Left lung (tissue), 10 donors: ENCODE measurements around the gene TMEM164. TPM values are rescaled to one million over a fixed set of nuclear protein-coding genes. Genes with fewer than 3 reads are reported as not detected.

Experiments used
- ATAC-seq: fragments of 200-7000 bp; cut with Tn5 transposase; one replicate; pipeline ENCODE4 v1.9.1; 2020; ENCODE audit warnings: moderate library complexity
- DNase-seq, 4 donors: peaks; one replicate each; pipeline ENCODE4 v3.0.0-alpha.2; 2013 to 2020
- H3K27ac ChIP-seq, 2 donors: fragments of 200-600 bp; sonication (generic) in 1 of 2; one replicate each; pipeline versions ENCODE4 v1.5.0 to v1.8.0; 2020 to 2021
- H3K27me3 ChIP-seq, 2 donors: fragments of 200-600 bp; sonication (generic) in 1 of 2; one replicate each; pipeline versions ENCODE4 v1.5.0 to v1.8.0; 2020 to 2021
- H3K36me3 ChIP-seq, 2 donors: fragments of 200-600 bp; sonication (generic) in 1 of 2; one replicate each; pipeline versions ENCODE4 v1.5.0 to v1.8.0; 2020 to 2021
- H3K4me1 ChIP-seq, 2 donors: fragments of 200-600 bp; one replicate each; pipeline ENCODE4 v1.8.0; 2021
- H3K4me3 ChIP-seq, 2 donors: fragments of 200-600 bp; sonication (generic) in 1 of 2; one replicate each; pipeline versions ENCODE4 v1.5.0 to v1.8.0; 2020 to 2021; ENCODE audit warnings: mild to moderate bottlenecking in 1 of 2
- H3K9me3 ChIP-seq, 2 donors: fragments of 200-600 bp; sonication (generic) in 1 of 2; one replicate each; pipeline versions ENCODE4 v1.5.0 to v1.8.0; 2020 to 2021
- intact Hi-C, 2 donors: fragments of 100-400 bp; cut with DNase I; formaldehyde crosslinking; loops; one replicate each; pipeline versions ENCODE4 v1.11.2 to v1.14.2; 2022
- polyA plus RNA-seq, 6 donors: library from polyadenylated mRNA; unstranded; fragments of 120-200 nt; gene quantifications; one replicate each; pipeline ENCODE4 v1.2.1, GENCODE V29; 2013; ENCODE audit not compliant: insufficient read length in 6 of 6
- total RNA-seq, 2 donors: library from RNA; stranded (reverse); fragmentation: NEBNext Ultra II Directional; extraction: Animal tissue kit (Norgen Biotek cat#: 25700); gene quantifications; one replicate each; pipeline ENCODE4 v1.2.1, GENCODE V29; 2021
- TF ChIP-seq, protein P1 (sequence below), 2 donors: fragments of 200-600 bp; sonication (generic) in 1 of 2; IDR thresholded peaks; one replicate each; pipeline versions ENCODE4 v1.5.0 to v1.8.0; 2021; ENCODE audit warnings: antibody characterized with exemption in 2 of 2
- donor health status: DM: no; HTN: yes; CAD: no.
- donor health status: DM: no; HTN: no; CAD: no.

Gene TMEM164
- total and polyA plus RNA-seq, 8 donors, result 39.2 to 111 (median 47.0) TPM

DNA sequence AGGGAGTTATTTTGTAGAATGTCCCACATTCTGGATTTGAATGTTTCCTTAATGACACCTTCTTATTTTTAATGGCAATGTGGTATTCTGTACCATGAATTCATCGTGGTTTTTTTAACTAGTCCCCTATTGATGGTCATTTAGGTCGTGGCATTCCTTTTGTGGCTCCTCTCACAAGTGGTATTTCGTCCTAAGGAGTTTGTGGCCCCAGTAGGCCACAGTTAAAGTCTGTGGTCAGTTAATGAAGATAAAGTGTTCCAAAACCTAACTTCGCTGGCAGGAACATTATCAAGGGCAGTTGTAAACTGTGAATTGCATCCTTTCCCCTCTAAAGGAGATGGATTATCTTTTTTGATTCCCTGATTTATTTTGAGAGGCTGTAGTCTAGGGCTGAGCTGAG is 133.2 kb downstream of the TMEM164 start:
- intact Hi-C loops, result no loop called here
- Histone ChIP-seq H3K4me1 (no peaks in the 10 kb centered on the region), H3K4me3 (no peak overlapping the region), H3K9me3 (no peaks in the 10 kb centered on the region), H3K27me3 (peaks cover 0 to 5% of the 10 kb centered on the region in 2 donors), H3K27ac (no peak overlapping the region), H3K36me3 (no peaks in the 10 kb centered on the region)
- ATAC-seq (no peak), DNase-seq (no peak)
- TF ChIP-seq, protein P1, sequence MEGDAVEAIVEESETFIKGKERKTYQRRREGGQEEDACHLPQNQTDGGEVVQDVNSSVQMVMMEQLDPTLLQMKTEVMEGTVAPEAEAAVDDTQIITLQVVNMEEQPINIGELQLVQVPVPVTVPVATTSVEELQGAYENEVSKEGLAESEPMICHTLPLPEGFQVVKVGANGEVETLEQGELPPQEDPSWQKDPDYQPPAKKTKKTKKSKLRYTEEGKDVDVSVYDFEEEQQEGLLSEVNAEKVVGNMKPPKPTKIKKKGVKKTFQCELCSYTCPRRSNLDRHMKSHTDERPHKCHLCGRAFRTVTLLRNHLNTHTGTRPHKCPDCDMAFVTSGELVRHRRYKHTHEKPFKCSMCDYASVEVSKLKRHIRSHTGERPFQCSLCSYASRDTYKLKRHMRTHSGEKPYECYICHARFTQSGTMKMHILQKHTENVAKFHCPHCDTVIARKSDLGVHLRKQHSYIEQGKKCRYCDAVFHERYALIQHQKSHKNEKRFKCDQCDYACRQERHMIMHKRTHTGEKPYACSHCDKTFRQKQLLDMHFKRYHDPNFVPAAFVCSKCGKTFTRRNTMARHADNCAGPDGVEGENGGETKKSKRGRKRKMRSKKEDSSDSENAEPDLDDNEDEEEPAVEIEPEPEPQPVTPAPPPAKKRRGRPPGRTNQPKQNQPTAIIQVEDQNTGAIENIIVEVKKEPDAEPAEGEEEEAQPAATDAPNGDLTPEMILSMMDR (IDR thresholded peaks at IDR 0.05), result no peak

DNA sequence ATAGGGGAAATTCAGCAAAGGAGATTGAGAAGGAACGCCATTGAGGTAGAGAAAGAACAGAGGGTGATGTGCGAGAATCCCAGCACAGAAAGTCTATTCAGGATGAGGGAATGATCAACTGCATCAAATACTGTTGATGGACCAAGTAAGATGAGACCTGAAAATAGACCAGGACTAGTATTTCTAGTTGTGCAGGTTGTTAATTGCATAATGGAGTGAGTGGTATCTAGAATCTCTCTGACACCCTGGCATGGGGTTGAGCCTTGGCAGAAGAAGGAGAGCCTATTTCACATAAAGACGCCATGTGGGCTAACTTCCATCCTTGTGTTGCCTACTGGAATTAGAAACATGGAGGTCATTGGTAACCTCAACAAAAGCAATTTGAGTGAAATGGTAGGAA is 135.6 kb downstream of the TMEM164 start:
- H3K36me3 ChIP-seq, result no peaks in the 10 kb centered on the region
- no peak for DNase-seq
- TF ChIP-seq, protein P1 (IDR thresholded peaks at IDR 0.05), result no peak
- H3K27ac ChIP-seq, result no peak overlapping the region
- intact Hi-C loops, result no loop called here
- no peak overlapping the region for H3K4me3 ChIP-seq
- no peak for ATAC-seq
- H3K4me1 ChIP-seq, result no peaks in the 10 kb centered on the region
- peaks cover 0 to 5% of the 10 kb centered on the region in 2 donors for H3K27me3 ChIP-seq
- no peaks in the 10 kb centered on the region for H3K9me3 ChIP-seq

DNA sequence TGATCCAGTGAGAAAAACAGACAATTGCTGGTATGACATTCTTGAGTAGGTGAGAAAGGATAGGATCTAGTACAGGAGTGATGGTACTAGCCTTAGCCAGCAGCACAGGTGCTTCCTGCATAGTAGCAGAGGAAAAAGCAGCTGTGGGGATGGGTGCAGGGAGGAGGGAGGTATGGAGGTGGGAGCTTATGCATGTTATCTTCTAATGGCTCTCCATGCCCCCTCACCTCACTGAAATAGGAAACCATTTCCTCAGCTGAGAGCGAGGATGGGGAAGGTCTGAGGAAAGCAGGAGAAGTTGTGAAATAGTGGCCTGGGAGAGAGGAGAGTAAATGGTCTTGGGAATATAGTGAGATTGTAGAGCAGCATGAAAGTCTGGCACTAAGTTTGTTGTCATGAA is 136.3 kb downstream of the TMEM164 start:
- Histone ChIP-seq H3K27ac (no peak overlapping the region), H3K36me3 (no peaks in the 10 kb centered on the region), H3K27me3 (peaks cover 0 to 5% of the 10 kb centered on the region in 2 donors), H3K4me3 (no peak overlapping the region), H3K4me1 (no peaks in the 10 kb centered on the region), H3K9me3 (no peaks in the 10 kb centered on the region)
- DNase-seq (no peak), ATAC-seq (no peak)
- TF ChIP-seq, protein P1 (IDR thresholded peaks at IDR 0.05), result no peak
- intact Hi-C loops, result no loop called here

DNA sequence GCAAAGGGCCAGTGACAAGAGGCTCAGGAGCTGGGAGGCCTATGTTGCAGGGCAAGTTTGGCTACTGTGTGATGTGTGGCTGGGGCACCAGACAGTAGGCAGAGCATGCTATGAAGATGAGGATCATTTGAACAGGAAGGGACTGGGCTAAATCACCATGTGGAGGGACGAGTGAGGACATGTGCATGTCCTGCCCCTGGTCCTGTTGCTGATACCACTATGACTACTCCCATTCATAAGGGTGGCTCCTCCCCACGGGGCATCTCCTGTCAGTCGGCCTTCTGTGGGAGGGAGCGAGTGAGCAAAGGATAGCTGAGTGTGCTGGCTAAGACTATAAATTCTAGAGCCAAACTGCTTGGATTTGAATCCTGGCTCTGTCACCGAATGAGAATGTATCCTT is 139.2 kb downstream of the TMEM164 start:
- Histone ChIP-seq H3K9me3 (no peaks in the 10 kb centered on the region), H3K27ac (no peak overlapping the region), H3K36me3 (no peaks in the 10 kb centered on the region), H3K27me3 (peaks cover 0 to 5% of the 10 kb centered on the region in 2 donors), H3K4me1 (peaks cover 0 to 19% of the 10 kb centered on the region in 2 donors), H3K4me3 (no peak overlapping the region)
- ATAC-seq, result no peak
- TF ChIP-seq, protein P1 (IDR thresholded peaks at IDR 0.05), result no peak
- intact Hi-C loops, result loop anchor here in 1 of 2 donors (10.0 kb wide), 1 partner anchor 227 kb away; no protein-coding TSS in a partner anchor
- DNase-seq, result no peak

DNA sequence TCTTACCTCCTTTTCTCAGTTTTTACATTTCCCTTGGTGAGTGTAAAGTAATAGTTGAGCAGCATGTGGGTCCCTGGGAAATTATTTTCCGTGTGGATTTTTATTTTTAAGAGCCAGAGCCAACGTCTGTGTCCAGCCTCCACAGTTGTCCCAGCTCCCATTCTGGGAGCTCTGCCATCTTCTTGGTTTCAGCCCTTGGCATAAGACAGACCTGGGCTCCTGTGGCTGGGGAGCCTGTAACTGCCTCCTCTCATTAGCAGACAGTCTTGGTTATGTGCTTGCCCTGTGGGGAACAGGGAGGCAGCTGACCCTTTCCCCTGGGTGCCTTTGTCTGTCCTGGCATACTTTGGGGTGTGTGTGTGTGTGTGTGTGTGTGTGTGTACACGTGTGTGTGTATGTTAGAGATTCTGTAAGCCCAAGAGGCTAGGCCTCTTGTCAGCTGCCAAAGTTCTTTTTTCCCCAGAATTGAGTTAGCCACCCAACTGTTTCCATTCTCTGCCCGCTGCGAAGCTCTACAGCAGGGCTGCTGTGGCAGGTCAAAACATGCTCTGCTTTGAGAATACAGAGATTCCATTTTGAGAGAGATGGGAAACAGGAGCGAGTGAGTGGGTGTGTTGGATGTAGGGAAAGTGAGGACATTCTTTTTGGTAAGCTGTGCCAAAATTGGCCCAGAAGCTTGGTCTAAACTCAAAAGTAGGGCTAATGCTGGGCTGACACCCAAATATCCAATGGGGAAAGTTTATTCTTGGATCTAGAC is 140.7 kb downstream of the TMEM164 start:
- no peak for ATAC-seq
- TF ChIP-seq, protein P1 (IDR thresholded peaks at IDR 0.05), result no peak
- H3K27ac ChIP-seq, result no peak overlapping the region

More for the DNA sequence above, 140.7 kb downstream of the TMEM164 start:
- no peaks in the 10 kb centered on the region for H3K36me3 ChIP-seq
- no peaks in the 10 kb centered on the region for H3K27me3 ChIP-seq
- H3K4me1 ChIP-seq, result peaks cover 0 to 19% of the 10 kb centered on the region in 2 donors
- no peaks in the 10 kb centered on the region for H3K9me3 ChIP-seq
- no peak for DNase-seq
- H3K4me3 ChIP-seq, result no peak overlapping the region
- intact Hi-C loops, result loop anchor here in 1 of 2 donors (10.0 kb wide), 1 partner anchor 229 kb away; no protein-coding TSS in a partner anchor
